HS-5 (cell line): ENCODE data around the gene ST6GALNAC1.

Source experiments
- DNase-seq: peaks from one replicate; pipeline ENCODE4 v3.0.0-alpha.2; 2012; ENCODE audit warnings: low read depth

The ST6GALNAC1 gene

GRCh38 chr17:76576189-76576588 lies 67.4 kb downstream of the ST6GALNAC1 start:
- DNase-seq: no peak

- no peak for DNase-seq
These were observed 68.0 kb downstream of the ST6GALNAC1 start for GRCh38 chr17:76575570-76575969.
